OCI-M2 (cell line): Measurements from ENCODE around the gene ANAPC16.
"Not testable (repeated sequence)": the region's sequence is repeated elsewhere in the genome, so short reads cannot be mapped to it uniquely, and the experiment has no call there.

ENCODE experiments used
- DNase-seq: peaks from one replicate; lab custom pipeline; 2025; ENCODE audit not compliant: unreplicated experiment; lab: John Stamatoyannopoulos, UW

Gene ANAPC16

GRCh38 chr10:72261784-72262404 lies 46.1 kb downstream of the ANAPC16 start:
- no peak for DNase-seq

DNA sequence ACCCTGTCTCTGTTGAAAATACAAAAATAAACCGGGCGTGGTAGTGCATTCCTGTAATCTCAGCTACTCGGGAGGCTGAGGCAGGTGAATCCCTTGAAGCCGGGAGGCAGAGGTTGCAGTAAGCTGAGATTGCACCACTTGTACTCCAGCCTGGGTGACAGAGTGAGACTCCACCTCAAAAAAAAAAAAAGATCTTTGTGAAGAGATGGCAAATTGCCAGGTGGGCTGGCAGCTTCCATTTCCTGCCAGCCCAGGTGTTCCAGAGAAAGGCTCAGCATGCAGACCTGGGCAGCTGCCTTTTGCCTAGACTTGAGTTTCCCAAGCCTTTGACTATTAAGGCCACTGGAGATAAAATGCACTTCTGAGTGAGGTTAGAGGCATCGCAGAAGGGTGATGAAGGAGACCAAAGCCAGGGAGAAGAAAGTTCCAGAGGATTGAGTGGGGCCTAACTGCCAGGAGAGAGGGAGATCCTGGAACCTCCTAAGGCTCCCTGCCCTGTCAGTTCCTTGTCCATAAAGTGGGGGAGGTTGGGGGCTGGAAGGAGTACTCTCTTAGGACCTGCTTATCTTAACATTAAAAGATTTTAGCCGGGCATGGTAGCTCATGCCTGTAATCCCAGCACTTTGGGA lies 47.9 kb downstream of the ANAPC16 start:
- no peak for DNase-seq

- no peak for DNase-seq
Measured at GRCh38 chr10:72264536-72264935, 48.7 kb downstream of the ANAPC16 start.

- DNase-seq: no peak
Measured at GRCh38 chr10:72265508-72265907, 49.7 kb downstream of the ANAPC16 start.

- DNase-seq: no peak
Measured at GRCh38 chr10:72265990-72266865, 50.4 kb downstream of the ANAPC16 start.

- DNase-seq: no peak
Measured at GRCh38 chr10:72267381-72267780, 51.6 kb downstream of the ANAPC16 start.

DNA sequence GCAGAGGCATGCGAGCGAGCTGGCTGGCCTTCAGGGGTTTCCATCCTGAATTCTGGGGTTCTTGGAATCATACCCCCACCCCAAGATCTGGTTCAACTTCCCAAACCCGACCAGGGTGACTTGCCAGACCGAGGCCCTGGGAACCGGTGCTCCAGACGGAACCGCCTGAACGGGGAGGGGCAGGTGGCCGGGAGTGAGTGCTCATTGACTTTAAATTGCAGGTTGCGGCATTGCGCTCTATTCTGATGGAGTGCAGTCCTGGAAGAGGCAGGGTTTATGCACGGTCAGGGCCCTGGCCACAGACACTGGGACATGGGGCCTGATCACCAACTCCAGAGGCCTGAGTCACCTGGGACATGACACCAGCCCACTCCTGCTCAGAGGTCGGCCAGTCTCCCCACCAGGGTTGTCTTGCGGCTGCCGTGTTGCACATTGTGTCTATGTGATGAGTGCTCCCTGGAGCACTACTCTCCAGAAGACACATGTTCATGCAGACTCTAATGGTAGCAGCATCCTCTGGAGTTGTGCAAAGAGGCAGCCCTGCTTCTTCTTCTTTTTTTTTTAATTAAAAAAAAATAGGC lies 52.1 kb downstream of the ANAPC16 start:
- DNase-seq: no peak

DNA sequence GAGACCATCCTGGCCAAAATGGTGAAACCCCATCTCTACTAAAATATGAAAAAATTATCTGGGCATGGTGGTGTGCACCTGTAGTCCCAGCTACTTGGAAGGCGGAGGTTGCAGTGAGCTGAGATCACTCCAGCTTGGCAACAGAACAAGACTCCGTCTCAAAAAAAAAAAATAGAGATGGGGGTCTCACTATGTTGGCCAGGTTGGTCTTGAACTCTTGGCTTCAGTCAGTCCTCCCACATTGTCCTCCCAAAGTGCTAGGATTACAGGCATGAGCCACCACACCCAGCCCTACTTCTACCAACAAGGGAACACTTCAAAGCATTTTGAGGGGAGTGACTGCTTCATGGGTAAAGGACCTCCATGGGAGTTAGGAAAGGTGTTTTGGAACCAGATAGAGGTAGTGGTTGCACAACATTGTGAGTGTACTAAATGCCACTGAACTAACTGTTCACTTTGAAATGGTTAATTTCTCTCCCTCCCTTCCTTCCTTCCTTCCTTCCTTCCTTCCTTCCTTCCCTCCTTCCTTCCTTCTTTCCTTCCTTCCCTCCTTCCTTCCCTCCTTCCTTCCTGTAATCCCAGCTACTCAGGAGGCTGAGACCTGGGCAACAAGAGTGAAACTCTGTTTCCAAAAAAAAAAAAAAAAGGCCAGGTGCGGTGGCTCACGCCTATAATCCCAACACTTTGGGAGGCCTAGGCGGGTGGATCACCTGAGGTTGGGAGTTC lies 52.8 kb downstream of the ANAPC16 start:
- DNase-seq: not testable (repeated sequence)

- no peak for DNase-seq
Measured at GRCh38 chr10:72270607-72271281, 54.9 kb downstream of the ANAPC16 start.

- DNase-seq: peak; percentile 77
Measured at GRCh38 chr10:72272689-72273409, 57.0 kb downstream of the ANAPC16 start.

DNA sequence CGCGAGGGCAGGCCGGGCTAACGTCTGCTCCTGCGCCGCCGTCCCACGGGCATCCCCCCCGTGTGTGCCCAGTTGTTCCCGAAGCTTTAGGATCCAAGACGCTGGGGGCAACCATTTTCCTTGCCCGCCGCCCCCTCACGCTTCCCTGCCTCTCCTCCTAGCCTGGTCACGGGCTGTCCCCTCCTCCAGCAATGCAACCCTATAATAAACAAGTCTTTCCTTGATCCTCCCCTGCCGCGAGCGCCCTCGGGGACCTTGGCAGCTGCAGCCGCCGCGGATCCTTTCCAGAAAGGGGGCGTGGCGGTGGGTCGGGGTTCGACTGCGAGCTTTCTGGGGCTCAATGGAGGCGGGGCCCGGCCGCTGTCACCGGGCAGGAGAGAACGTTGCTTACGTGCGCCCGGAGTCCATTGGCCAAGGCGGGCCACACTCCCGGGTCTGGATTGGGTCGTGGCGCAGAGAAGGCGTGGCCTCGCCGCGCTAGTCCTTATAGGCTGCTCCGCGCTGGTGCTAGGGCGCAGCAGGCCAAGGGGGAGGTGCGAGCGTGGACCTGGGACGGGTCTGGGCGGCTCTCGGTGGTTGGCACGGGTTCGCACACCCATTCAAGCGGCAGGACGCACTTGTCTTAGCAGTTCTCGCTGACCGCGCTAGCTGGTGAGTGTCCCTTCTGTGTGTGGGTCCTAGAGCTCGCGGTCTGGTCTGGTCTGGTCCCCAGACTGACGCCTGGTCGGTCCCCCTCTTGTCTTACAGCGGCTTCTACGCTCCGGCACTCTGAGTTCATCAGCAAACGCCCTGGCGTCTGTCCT lies 57.8 kb downstream of the ANAPC16 start, which contains the start of gene DDIT4:
Gene DDIT4 (plus strand): TSS at position 515 of the 803 bp plus-strand sequence. CDS start 293 bp downstream, outside the sequence.
- DNase-seq: peak; percentile 87

DNA sequence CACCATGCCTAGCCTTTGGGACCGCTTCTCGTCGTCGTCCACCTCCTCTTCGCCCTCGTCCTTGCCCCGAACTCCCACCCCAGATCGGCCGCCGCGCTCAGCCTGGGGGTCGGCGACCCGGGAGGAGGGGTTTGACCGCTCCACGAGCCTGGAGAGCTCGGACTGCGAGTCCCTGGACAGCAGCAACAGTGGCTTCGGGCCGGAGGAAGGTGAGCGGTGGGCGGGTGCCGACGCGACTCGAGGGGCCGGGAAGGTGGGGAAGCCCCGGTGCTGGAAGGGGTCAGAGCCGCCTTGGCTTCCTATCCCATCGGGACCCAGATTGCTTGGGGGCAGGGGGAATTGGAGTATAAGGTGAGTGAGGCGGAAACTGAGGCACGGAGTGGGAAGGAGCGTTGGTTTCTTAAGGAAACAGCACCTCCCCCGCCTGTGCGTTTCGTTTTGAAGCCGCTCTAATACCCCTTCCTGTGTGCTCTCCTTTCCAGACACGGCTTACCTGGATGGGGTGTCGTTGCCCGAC lies 58.5 kb downstream of the ANAPC16 start:
- no peak for DNase-seq

- no peak for DNase-seq
Measured at GRCh38 chr10:72274730-72275350, 59.0 kb downstream of the ANAPC16 start.

DNA sequence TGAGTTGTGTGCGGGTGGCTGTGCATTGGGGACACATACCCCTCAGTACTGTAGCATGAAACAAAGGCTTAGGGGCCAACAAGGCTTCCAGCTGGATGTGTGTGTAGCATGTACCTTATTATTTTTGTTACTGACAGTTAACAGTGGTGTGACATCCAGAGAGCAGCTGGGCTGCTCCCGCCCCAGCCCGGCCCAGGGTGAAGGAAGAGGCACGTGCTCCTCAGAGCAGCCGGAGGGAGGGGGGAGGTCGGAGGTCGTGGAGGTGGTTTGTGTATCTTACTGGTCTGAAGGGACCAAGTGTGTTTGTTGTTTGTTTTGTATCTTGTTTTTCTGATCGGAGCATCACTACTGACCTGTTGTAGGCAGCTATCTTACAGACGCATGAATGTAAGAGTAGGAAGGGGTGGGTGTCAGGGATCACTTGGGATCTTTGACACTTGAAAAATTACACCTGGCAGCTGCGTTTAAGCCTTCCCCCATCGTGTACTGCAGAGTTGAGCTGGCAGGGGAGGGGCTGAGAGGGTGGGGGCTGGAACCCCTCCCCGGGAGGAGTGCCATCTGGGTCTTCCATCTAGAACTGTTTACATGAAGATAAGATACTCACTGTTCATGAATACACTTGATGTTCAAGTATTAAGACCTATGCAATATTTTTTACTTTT lies 59.7 kb downstream of the ANAPC16 start:
- DNase-seq: no peak

DNA sequence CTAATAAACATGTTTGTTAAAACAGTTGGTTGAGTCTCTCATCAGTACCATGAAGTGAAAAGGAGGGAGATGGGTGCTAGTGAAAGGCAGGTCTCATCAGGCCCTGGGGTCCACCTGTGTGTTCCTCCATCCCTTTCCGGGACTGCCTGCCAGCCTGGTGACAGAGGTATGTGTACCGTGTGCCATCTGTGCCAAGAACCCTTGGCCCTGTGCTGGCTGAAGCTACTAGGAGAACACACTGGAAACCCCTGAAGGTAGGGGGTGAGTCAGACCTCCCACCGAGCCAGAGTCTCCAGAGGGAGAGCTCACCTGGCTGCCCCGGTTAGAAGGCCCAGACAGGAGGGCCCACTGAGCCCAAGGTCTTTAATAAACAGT lies 60.2 kb downstream of the ANAPC16 start:
- no peak for DNase-seq

DNA sequence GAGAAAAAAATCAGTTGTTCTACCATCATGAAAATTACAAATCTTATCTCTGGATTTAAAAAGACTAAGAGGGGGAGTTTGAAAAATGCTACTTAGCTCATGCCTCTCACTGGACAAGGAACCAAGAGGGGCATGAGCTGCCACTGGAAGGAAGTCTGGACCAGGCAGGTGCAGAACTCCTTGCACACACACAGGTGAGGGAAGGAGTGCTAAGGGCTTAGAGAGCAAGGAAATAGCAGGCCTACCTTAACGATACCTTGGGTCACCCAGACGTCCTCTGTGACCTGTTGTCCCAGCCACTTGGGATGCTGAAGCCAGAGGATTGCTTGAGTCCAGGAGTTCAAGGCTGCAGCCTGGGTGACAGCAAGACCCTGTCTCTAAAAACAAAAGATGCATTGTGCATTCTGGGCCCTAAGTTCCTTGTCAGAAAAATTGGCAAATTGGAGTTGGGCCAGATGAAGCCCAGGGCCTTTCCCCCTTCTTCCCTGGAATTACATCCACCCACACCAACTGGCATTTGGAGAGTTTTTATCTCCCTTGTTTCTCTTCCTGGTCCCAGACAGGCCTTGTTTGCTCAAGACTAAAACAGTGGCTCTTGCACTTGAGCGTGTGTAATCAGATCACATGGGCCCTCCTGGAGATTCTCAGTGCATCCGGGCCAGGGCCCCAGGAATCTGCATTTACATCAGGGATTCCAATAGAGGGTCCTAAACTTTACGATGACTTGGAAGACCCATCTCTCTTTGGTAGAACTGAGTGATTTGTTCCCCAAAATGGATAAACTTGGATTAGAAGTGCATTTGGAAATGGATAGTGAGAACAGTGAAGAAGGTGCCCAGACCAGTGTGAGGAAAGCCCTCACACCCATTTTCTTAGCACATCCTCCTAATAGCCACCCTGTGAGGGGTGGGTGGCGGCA lies 60.9 kb downstream of the ANAPC16 start:
- DNase-seq: no peak
